ENCODE results near the gene VCAN. TPM values are rescaled to one million over a fixed set of nuclear protein-coding genes. Genes with fewer than 3 reads are reported as not detected.

The VCAN gene
- total RNA-seq, 1 experiment from 2014 or later = 31.7 TPM

- DNase-seq (ENCODE audit: low spot score) = no peak
Observed at GRCh38 chr5:83494666-83495065, 23.1 kb downstream of the VCAN start.

GRCh38 chr5:83496626-83497025 is 25.1 kb downstream of the VCAN start:
- DNase-seq (ENCODE audit: low spot score) = no peak

DNA sequence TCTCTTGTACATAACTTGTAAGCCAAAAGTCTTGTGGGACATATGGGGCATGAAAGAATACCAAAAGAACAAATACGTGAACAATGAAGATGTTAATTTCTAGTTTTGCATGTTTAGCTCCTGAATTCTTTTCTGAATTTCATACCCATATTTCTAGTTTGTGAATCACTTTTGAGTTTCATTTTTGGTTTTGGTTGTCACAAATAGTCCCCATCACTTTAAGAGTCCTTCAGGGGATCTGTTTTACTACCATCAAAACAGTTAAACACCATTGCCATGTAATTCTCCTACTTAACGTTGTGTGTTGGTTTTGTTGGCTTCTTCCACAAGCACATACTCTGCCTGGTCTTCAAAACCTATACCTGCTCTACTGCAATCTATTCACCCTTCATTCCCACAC is 27.0 kb downstream of the VCAN start:
- no peak for DNase-seq (ENCODE audit: low spot score)

- DNase-seq (ENCODE audit: low spot score) = no peak
Observed at GRCh38 chr5:83503662-83504061, 32.1 kb downstream of the VCAN start.

GRCh38 chr5:83507431-83507830 is 35.9 kb downstream of the VCAN start:
- no peak for DNase-seq (ENCODE audit: low spot score)

GRCh38 chr5:83509540-83509939 is 38.0 kb downstream of the VCAN start:
- DNase-seq (ENCODE audit: low spot score) = peak; percentile 22

DNA sequence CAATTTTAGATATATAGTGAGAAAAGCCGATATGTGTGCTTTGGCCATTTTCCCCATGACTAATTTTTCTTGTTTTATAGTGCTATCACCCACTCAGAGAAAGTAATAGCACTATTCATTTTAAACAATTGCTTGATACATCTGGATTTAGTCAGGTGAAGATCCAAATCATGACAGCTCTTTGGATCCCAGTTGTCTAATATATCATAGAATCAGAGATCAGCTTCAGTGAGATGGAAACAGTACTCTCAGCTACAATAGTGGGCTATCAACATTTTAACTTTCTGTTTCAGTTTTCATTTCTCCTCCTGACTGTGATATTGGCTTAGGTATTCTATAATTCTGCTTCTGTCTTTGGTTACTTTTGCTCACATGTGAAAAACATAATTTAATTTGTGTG is 38.7 kb downstream of the VCAN start:
- no peak for DNase-seq (ENCODE audit: low spot score)

DNA sequence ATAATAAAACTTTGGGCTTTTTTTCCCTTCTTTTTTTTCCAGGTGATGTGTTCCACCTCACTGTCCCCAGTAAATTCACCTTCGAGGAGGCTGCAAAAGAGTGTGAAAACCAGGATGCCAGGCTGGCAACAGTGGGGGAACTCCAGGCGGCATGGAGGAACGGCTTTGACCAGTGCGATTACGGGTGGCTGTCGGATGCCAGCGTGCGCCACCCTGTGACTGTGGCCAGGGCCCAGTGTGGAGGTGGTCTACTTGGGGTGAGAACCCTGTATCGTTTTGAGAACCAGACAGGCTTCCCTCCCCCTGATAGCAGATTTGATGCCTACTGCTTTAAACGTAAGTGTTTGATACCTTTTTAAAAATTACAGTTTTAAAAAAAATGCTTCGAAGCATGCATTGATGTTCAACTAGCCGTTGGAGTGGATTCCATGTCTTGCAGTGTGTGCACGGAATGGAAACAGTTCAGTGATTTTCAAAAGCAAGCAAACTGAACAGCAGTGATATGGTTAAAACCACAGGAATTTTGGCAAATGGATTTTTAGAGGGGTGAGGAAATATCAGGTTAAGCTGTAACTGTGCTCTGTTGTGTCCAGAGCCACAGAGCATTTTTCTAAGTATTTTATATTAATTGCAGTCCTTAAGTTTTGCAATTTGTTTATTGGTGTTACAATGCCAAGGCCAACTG is 40.7 kb downstream of the VCAN start:
- DNase-seq (ENCODE audit: low spot score) = no peak

DNA sequence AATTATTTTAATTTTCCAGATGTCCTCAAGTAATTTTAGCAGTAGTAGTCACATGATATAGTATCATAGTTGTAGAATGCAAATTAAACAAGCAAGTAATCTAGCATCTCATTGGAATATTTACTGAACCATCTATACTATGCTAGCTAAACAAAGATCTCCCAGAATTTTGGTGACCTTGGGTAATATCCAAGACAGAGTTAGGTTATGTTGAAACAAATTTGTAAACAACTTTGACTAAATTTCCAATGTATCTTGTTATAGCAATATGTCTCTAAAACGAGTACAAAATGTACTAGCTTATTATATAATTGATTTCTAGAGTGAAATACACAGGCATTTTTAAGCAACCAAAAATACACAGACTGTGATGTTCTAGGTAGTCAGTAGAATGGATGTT is 41.5 kb downstream of the VCAN start:
- DNase-seq (ENCODE audit: low spot score) = no peak

DNA sequence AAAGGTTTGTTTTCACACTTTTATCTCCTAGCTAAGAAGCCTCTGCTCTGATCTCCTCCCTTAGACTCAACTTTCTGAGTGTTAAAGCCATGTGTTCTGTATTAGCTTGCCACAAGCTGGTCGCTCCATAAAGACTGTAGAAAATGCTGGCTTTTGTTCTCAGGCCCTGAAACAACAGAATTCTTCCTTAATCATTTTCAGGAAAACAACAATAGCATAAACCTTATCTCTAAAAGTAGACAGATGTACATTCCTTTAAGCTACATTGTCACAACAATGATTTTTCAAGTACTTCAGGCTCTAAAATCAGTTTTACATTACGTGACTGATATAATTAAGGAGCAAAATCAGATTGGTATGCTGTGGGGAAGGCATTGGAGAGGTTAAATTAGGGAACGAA is 41.9 kb downstream of the VCAN start:
- DNase-seq (ENCODE audit: low spot score) = no peak

GRCh38 chr5:83516377-83516776 is 44.8 kb downstream of the VCAN start:
- DNase-seq (ENCODE audit: low spot score) = no peak

GRCh38 chr5:83517072-83517687 is 45.6 kb downstream of the VCAN start:
- DNase-seq (ENCODE audit: low spot score) = no peak

GRCh38 chr5:83517688-83518085 is 46.1 kb downstream of the VCAN start:
- DNase-seq (ENCODE audit: low spot score) = no peak

DNA sequence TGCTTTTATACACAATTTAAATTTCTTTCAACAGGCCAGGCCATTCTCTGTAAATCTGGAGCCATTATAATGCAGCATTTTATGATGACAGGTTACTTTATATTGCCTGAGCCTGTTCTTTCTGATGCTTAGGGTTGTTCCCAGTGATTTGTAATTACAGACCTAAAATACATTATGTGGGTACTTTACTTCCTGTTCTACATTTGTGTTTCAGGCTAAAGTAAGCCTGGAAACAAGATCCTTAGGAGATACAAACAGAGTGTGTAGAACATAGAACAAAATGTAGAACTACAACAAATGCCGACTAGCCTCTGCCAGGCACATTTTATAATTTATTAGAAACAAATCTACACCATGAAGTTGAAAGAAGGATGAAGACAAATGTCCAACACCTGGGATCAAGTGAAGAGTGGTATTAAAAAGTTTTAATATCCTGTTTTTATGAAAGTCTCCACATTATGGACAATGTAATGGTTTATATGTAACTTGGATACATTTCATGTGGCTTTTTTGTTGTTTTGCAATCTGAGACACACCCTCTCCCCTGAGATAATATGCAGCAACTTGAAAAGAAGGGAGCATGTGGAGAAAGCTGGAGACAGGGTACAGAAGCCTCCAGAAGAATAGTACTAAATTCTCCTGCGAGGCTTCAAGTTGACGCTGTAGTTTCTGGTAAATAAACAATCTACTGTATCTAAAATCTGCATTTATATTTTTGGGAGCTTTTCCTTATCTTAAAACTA is 46.9 kb downstream of the VCAN start:
- no peak for DNase-seq (ENCODE audit: low spot score)

DNA sequence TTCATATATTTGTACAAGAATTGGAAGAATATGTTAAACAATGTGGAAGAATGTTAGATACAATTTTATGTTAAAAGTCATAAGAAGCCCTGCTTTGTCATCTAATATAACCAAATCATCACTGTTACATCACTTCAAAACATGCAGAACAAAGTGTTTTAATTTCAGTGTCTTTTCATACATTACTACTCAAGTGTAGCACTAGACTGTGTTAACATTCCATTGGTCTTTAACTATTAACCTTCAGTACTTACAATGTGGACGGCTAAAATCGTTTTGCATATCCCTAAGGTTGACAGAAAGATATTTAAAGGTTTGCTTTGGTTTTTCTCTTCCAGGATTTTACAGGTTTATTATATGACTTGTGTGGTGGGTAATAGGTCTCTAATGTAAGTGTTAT is 50.9 kb downstream of the VCAN start:
- DNase-seq (ENCODE audit: low spot score) = no peak

DNA sequence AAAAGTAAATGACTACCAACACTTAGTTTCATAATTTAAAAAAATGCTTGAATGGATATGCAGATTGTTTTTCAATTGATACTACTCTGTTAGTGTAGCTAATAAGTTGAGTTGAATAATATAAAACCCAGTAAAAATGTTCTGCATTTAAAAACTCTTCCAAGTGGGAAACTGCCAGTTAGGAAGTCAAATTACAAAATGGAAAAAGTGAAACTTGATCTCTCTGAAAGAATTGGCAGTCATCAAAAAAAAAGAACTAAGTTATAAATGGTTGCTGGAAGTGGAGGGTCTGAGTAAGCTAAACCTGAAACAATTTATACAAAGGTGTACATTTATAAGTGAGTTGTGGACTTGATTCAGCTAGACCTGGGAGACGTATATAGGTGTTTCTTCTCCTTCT is 52.4 kb downstream of the VCAN start:
- DNase-seq (ENCODE audit: low spot score) = no peak

GRCh38 chr5:83524345-83524744 is 52.8 kb downstream of the VCAN start:
- no peak for DNase-seq (ENCODE audit: low spot score)

- no peak for DNase-seq (ENCODE audit: low spot score)
Observed at GRCh38 chr5:83524991-83525390, 53.4 kb downstream of the VCAN start.

GRCh38 chr5:83526289-83526688 is 54.7 kb downstream of the VCAN start:
- DNase-seq (ENCODE audit: low spot score) = no peak

DNA sequence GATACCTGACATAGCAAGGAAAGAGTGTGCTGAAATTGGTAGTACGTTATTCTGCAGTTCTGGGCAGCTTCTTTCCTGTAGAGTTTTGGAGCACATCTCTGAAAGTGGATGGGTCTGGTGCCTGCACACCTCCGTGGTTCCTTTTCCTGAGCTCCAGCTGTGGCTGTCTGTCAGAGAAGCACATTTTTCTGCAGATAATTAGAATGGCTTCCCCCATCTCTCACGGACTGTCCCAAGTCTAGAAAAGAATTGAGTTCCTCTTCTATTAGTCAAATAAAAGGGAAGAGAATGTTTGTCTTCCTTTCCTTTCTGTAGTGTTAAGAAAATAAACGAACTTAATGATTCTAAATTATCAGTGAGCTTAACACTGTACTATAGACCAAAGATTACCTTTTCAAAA is 55.7 kb downstream of the VCAN start:
- DNase-seq (ENCODE audit: low spot score) = no peak

DNA sequence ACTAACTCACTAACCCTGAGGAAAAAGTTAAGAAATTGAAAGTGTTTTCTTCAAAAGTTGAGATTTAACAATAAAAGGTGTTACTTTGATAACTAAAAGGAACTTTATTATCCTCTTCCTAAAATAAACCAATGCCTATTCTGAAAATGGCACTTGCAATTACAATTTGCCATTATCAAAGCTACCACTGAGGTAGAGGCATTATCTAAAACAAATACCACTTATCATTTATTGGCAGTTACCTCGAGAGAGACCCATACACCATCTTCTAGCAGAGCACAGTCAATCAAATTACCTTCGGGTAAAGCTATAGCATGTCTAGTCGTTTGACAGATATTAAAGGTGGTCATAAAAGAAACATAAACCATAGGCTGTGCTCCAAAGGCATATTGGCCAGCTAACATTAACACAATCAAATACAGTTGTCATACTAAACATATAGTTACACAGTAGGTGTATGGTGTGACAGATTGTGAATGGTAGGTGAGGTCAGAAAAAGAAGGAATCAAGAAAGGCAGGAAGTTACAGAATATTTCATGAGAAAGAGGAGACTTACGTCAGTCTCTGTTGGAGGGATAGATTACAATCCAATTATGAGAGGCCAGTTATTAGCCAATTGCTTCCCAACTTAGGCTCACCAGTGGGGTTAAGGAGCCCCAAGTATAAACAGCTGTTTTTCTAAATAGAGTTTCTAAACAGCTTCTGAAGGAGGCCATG is 56.3 kb downstream of the VCAN start:
- no peak for DNase-seq (ENCODE audit: low spot score)

DNA sequence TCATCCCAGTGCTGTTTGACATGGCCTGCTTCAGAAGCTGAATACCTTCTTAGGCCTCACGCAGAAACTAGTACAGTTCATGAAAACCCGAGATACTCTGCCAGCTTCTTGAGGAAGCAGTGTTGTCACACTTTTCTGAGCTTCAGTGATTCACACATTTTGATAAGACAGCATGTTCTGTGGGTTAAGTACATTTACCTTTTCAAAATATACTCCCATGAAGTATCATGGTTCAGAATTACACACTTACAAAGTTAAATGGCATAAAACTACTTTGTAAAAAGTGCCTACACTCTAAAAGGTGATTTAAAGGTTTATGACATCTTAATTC is 56.9 kb downstream of the VCAN start:
- no peak for DNase-seq (ENCODE audit: low spot score)

GRCh38 chr5:83530193-83530592 is 58.6 kb downstream of the VCAN start:
- DNase-seq (ENCODE audit: low spot score) = no peak

All from A172 (cell line).